HG02571 (cell line): Measurements from ENCODE around the gene ZNF598.
"Not testable (repeated sequence)": the region's sequence is repeated elsewhere in the genome, so short reads cannot be mapped to it uniquely, and the experiment has no call there.

Experiments
- ATAC-seq: cut with Tn5 transposase; IDR thresholded peaks from one replicate; pipeline ENCODE4 v1.9.1; 2021; ENCODE audit warnings: mild to moderate bottlenecking, moderate library complexity; ENCODE audit not compliant: unreplicated experiment

Gene ZNF598

GRCh38 chr16:1977875-1978268, 31.7 kb downstream of the ZNF598 start:
- ATAC-seq: no peak

GRCh38 chr16:1976951-1977874, 32.4 kb downstream of the ZNF598 start:
- no peak for ATAC-seq

- no peak for ATAC-seq
These were observed 33.5 kb downstream of the ZNF598 start for GRCh38 chr16:1976216-1976520.

- no peak for ATAC-seq
These were observed 34.0 kb downstream of the ZNF598 start for GRCh38 chr16:1975432-1976215.

GRCh38 chr16:1974157-1975070, 35.2 kb downstream of the ZNF598 start:
- no peak for ATAC-seq

GRCh38 chr16:1973461-1974156, 36.0 kb downstream of the ZNF598 start:
- ATAC-seq: no peak

- ATAC-seq: no peak
These were observed 37.1 kb downstream of the ZNF598 start for GRCh38 chr16:1972490-1972877.

- ATAC-seq: peak; percentile 66
These were observed 37.7 kb downstream of the ZNF598 start, which contains the start of gene TBL3 for GRCh38 chr16:1971796-1972489. Gene TBL3, plus strand, starts transcription at chr16:1972053. Its CDS starts 112 bp downstream, at chr16:1972165.

- ATAC-seq: no peak
These were observed 41.3 kb downstream of the ZNF598 start for GRCh38 chr16:1968146-1968953.

- no peak for ATAC-seq
These were observed 43.2 kb downstream of the ZNF598 start, which contains the start of gene RNF151 for GRCh38 chr16:1966460-1966859. Gene RNF151, plus strand, starts transcription at chr16:1966856. Its CDS starts 26 bp downstream, at chr16:1966882.

- ATAC-seq: no peak
These were observed 44.1 kb downstream of the ZNF598 start for GRCh38 chr16:1965396-1966001.

- peak; percentile 71 for ATAC-seq
These were observed 44.9 kb downstream of the ZNF598 start, which contains the start of gene RPS2 for GRCh38 chr16:1964506-1965395. Gene RPS2, minus strand, starts transcription at chr16:1964826. Its CDS starts 201 bp downstream, at chr16:1964625.

- ATAC-seq: peak; percentile 19
These were observed 45.7 kb downstream of the ZNF598 start for GRCh38 chr16:1963806-1964505.

- ATAC-seq: not testable (repeated sequence)
These were observed 47.2 kb downstream of the ZNF598 start for GRCh38 chr16:1962161-1963153.

- no peak for ATAC-seq
These were observed 48.0 kb downstream of the ZNF598 start for GRCh38 chr16:1961651-1962067.
